Kidney tubule cell (primary cell): ENCODE data around the gene SLC12A4.
A peak's percentile ranks its signal among the peaks of the same experiment; 100 is the strongest.

Experiments
- DNase-seq: peaks from one replicate; pipeline ENCODE4 v3.0.0-alpha.2; 2018; ENCODE audit warnings: low spot score

The SLC12A4 gene

DNA sequence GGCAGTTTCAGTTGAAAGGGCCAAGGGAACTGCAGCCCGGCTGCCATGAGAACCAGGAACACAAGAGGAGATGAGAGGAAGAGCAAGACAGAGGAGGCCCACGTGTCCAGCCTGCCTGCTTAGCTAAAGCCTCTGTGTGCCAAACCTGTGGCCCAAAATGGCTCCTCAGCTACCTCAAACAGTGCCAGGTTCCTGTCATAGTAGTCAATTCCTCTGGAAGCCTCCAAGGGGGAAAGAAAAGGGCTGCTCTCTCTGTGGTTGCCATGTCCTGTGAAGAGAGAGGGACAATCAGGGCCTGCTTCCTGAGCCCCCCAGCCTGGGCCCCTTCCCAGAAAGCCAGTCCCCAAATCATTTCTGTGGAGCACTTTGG, 5.2 kb downstream of the SLC12A4 start:
- no peak for DNase-seq

DNA sequence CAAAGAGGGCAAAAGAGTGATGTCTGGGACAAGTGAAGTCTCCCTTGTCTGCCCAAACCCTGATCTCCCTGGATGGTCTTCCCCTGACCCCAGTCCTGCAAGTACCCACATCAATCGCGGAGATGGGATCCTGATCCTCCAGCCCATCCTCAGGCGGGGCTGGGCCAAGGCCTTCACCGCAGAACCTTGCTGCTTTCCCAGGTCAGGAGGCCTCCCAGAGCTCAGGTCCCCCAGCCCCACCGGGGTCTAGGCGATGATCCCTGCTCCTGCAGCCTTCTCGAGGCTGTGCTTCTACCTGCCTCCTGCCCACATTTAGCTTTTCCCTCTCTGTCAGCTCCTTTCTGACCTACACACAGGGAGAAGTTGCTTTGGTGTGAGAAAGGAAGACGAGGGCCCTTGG, 6.3 kb downstream of the SLC12A4 start:
- DNase-seq, result no peak

DNA sequence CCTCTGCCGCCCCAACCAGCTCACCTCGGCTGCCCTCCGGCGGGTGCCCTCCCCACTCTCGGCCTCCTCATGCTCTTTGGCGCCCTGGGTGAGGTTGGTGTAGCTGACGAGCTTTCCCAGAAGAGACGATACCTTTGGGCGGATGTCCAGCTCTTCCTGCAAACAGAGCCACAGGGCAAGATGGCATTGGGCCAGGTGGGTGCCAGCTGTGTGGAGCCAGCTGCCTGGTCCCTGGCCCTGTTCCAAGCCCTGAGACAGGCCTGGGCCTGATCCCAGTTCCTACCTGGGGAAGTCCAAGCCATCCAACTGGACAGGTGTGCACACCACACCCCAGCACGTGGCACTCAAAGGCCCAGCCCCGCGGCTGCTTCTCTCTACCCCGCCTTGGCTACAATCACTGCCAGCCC, 6.9 kb downstream of the SLC12A4 start:
- DNase-seq, result peak; percentile 61

DNA sequence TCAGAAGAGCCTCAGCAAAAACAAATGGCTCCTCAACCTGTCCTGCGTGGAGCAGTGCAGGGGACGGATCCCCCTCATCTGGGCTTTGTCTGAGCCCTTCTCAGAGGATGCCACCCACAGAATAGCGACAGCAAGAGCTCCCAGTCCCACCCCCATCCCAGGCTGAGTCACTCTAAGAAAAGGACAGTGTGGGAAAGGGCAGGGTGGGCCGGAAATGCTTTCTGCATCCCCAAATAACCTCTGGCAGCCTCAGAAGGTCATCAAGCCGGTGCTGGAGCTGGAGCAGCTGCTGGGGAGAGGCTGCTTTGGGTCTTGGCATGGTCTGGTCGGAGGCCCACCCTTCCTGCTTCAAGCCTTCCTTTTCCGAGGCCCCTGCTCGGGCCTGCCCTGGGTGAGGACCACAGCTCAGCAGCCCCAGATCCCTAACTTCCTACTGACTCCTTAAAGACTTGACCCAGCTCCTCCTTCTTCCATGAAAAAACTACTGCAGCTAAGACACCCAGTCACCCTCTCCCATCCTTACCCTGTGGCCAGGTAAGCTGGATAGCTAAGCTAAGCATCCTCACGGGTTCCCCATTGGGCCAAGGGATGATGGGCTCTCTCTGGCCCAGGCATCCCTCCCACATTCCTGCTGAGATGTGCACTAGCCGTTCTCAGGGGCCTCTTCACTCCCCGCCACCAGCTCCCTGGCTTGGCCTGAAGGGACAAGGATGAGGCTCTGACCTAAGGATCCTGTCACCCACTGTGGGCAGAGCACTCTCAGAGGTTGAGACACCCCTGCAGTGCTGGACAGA, 8.7 kb downstream of the SLC12A4 start:
- DNase-seq, result no peak

DNA sequence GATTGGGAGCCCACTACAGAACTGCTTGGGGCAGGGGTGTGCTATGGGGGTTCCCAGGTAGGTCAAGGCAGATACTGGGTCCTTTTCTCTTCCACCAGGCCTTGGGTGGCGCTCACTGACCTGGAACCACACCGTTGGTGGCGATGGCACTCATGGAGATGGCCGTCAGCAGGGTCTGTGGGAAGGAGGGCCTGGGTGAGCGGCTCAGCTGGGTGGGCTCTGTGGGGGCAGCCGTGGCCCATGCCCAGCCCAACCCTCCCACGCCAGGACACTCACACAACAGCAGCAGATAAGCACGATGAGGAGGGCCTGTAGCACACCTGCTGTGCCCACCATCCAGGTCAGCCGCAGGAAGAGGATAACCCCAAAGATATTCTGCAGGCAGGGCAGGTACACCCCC, 10.8 kb downstream of the SLC12A4 start:
- DNase-seq, result no peak

DNA sequence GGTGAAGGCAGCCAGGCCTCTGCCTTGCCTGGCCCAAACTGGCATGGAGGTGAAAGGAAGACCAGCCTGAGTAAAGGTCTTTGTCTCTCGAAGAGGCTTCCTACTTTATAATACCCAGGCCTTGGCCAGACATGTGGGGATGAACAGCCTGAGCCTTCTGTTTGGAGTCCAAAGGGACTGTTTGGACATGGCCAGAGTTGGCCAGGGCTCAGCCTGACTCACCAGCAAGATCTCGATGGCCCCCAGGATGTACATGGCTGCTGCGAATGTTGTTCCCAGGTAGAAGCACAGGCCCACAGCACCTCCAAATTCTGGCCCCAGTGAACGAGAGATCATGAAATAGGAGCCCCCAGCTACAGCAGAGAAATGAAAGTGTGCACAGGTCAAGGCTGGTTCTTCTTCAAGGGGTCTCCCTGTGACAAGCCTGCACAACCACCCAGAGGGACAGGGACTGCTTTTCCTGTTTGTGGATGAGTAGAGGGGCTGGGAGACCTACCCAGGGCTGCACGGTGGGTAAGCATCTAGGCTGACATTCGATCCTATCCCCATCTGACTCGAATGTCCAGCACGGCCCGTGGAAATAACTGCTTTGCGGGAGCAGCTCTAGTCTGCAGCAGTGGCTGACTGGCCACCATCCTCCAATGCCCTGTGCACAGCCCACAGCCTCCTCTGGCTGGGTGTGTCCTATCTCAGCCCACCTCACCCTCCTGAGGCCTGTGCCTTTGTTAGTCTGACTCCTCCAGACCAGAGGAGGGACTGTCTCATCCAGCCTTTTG, 13.8 kb downstream of the SLC12A4 start:
- no peak for DNase-seq

DNA sequence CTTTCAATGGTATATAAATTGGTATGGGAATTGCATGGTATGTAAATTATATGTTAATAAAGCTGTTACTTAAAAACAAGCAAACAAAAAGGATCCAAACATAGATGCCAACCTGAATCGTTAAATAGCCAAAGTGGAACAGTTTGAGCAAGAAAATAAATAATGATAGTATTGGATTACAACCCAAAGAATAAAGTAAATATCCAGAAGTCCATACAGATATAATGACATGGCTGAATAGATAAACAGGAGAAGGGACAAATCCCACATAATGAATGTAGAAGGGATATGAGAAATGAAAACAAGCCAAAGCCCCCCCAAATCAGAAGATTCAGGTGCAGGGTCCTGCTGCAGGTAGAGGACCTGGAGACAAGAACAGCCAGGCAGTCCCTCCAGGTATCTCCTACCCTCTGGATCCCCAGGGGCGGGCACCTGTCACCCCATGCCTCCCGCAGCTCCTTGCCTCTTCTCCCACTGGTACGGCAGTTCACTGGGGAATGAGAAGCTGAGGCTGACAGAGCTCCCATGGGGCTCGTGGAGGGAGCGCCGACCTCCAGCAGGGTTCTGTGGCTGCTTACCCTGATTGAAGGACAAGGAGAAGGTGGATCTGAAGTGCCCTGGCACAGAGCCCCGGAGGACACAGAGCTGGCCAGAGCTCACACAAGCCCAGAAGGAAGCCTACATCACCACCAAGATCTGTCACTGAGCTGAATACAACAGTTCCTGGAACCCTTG, 14.6 kb downstream of the SLC12A4 start:
- DNase-seq, result no peak

DNA sequence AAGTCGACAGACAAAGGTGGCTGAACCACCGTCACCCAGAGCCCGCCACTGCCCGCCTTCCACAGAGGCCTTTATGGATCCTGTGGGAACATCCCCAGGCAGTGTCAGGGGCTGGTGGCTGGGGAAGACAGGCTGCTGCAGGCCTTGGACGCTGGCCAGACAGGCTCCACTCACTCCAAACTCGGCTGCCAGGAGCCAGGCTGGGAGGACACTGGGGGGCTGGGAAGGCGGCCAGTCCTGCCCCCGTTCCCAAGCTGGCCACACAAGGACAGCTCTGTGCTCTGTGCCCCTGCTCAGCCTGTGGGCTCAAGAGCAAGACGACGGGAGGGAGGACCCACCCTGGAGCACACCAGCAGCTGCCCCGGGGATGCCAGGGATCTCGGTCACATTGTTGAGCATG, 17.0 kb downstream of the SLC12A4 start:
- DNase-seq, result no peak

DNA sequence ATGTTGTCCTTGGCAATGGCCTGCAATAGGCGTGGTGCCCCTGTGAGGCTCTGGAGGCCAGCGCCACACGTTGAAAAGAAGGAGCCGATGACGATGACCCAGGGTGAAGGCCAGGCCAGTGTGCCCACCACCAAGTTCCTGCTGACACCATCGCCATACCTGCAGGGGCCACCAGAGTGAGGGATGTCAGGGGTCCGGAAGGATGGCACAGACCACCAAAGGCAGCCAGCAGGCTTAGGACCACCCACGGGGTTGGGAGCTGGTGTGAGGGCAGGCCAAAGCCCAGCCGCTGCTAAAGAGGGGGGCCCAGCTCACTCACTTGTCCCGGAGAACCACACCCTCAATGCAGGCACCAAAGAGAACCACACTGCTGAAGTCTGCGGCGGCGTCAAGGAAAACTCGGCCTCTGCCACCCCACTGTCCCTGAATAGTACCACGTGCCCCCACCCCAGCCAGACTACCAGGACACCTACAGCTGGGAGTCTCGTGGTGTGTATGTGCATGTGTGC, 18.0 kb downstream of the SLC12A4 start:
- DNase-seq, result no peak

DNA sequence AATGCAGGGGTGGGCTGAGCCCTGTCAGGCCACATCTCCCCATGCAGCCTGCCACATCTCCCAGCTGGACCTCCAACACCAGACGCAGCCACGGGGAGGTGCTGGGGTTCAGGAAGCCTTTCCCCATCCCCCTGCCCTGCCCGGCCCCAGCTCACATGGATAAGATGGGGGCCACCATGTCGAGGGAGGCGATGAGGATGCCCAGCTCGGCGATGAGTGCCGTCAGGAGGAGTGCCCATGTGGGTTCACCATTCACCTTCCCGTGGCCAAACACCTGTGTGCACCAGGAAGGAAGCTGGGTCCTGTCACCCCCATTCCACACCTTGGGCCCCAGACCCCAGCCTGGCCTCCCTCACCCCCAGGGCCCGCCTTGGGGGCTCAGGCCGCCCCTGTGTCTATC, 18.8 kb downstream of the SLC12A4 start:
- no peak for DNase-seq

DNA sequence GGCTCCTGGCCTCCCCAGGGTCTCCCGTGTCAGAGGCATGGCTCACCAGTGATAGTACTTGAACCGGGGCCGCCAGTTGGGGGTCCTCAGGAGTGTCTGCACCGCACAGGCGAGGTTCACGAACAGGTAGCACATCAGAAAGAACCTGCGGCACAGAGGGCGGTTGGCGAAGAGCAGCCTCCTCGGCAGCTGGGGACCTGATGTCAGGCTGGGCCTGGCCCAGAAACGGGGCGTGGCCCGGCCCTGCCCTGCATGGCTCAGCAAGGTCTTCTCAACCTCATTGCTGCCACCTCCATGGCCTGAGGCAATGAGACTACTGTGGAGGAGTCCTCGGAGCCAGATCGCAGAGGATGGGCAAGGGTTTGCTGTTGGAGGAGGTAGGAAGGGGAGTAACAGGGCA, 20.4 kb downstream of the SLC12A4 start:
- DNase-seq, result no peak

DNA sequence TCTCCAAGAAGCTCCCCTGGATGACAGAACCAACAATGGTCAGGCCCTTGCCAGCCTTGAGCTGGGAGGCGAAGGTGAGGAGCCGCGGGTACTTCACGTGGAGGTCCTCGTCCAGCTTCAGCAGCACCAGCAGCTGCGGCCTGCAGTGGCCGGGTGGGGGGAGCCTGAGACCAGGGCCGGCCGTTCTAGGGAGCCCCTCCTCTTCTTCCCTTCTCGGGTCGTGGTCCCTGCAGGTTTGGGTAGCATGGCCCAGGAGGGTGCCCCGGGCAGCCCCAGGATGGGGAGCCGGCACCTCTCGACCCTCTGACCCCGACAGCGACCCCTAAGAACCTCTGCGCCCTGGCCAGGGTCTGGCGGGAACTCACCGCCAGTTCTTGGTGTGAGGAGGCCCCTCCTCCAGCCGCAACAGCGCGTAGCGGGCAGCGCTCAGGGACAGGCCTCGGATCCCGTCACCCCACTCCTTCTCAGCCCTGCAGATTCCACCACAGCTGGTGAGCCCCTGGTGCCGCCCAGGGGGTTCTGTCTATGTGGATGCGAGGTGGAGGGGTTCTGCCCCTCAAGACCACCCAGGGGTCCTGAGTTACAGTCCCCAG, 21.4 kb downstream of the SLC12A4 start:
- no peak for DNase-seq

DNA sequence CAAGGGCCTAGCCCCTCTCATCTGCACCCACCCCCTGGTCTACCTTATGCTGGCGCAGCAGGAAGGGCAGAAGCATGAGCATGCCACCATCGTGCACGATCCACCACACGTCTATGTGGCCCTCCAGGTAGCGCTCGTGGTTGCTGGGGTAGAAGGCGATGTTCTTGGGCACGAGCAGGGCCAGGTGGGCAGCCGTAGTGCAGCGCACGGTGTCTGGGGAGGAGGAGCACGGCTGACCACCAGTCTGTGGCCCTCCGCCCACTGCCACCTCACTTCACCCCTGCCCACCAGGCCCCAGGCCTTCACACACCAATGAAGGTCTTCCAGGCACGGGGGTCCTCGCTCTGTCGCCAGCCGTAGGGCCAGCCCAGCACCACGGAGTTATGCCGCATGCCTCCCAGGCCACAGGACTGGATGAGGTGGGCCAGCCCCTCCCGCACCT, 22.3 kb downstream of the SLC12A4 start:
- no peak for DNase-seq

DNA sequence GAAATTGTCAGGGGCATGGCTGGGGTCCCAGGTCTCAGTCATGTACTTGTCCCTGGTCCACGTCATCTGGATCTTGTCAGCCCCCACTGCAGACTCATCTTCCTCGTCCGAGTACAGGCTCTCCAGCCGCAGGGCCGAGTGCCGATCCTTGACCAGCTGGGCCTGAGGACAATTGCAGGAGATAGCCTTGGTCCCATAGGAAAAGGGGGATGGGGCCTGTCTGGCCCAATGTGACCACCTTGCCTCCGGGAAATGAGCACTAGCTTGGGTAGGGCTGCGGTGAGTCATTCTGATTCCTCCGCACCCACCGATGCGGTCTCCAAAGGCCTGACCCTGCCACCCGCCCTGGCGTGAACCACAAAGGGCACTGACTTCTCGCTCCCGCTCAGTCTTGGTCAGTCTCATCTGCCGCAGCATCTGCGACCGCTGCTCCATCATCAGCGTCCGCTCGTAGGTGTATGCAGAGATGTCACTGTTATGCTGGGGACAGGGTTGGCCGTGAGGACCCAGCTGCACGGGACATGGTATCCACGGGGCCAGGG, 23.0 kb downstream of the SLC12A4 start:
- DNase-seq, result no peak

DNA sequence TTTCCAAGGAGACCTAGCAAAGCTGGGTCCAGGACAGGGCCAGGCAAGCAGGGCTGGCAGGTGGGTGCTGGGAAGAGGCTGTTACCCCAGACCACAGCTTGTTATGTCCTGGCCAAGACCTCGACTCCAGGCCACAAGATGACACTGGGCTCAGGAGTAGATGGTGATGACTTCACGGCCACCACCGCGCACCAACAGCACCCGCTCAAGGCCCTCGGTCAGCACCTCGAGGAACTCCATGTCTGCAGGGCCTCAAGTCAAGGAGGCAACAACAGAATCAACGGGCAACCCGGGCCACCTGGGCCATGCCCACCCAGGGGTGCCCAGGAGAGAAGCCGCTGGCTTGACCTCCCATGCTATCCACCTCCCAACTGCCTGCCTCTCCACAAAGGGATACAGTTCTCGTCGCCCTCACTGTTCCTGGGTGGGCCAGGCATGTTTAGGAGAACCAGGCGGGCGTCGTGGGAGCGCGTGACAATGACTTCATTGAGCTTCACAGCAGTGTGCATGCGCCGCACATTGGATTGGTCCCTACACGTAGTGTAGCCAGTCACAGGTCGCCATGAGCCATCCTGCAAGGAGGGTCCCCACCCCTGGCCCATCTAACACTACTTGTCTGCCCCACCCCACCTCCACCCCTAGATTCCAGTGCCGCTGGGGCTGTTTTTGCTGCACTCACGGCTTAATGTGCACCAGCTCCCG, 23.6 kb downstream of the SLC12A4 start:
- DNase-seq, result no peak

DNA sequence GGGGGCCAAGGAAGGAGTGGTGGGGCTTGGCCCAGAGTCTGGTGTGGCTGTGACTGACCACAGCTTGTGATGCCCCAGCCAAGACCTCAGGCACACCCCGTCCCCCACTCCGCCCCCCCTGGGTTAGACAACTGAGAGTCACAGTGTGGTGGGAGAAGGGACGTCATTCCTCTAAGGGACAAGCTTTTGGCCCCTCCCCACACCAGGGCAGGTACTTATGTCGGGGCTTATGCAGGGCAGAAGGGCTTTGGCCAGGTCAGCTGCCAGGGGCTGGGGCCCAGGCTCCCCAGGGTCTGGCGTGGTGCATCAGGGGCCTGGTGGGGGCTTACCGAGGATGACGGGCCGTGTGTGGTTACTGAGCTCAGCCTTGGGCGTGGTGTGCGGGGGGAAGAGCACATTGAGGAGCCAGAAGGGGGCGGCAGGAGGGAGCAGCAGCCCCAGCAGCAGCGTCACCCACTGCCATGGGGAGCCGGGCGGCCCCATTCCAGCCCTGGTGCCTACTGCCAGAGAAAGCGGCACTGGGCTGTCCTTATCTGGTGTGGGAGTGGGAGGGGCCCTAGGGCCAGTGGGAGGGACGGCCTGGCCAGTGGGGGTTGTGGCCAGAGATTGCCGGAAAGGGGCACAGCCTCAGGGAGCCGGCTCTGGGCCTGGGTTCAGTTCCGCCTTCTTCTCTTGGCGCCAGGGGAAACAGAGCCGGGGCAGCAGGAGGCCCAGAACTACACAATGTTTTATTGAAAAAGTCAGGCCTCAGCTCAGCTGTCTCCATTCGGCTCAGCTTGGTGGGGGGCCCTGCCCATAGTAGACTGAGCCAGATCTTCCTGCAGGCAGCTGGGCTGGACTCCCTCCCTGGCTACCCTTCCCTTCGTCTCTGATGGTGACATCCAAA, 24.6 kb downstream of the SLC12A4 start, which contains the start of gene LCAT:
LCAT (minus strand) TSS at position 502 of the 886 bp plus-strand sequence; CDS start at position 483, 19 bp downstream.
- no peak for DNase-seq

DNA sequence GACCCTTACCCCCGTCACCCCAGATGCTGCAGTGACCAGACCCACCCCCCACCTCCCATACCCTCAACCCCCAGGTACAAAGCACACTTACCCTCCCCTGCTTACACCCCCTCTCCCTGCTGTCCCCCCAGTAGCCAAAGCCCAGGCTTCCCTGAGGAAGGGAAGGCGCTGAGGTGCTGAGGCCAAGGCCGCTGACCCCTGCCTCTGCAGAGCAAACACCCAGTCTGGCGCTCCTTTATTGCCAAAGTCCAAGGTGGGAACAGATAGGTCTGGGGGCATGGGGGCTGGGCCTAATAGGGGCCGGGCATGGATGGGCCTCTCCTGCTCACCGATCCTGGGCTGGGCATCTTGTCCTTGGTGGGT, 25.2 kb downstream of the SLC12A4 start:
- no peak for DNase-seq

DNA sequence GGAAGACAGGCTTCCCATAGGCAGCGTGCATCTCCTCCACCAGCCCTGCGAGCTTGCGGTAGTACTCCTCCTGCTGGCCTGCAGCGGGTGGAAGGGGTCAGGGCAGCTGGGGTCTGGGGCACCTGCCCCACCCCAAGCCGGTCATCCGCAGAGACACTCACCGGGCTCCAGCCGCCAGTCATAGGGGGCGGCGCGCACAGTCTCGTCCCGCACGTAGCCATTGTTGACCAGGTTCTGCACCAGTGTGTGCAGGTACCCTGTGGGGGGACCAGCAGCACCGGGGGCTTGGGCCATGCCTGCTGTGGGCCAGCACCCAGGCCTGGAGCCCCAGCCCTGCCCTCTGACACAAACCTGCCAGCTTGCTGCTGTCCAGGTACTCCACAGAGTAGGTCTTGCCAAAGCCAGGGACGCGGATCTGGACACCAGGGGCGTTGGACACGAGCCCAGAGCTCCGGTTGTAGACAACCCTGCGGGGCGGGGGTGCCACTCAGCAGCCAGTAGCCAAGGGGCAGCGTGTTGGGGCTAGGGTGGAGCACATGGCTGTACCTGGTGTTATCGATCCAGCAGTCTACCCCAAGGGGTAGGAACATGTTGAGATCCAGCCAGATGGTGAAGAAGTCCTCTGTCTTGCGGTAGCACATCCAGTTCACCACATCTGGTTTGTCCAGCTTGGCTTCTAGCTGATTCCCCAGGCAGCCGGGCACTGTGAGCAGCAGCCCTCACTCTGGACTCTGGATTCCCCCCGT, 25.8 kb downstream of the SLC12A4 start:
- no peak for DNase-seq

DNA sequence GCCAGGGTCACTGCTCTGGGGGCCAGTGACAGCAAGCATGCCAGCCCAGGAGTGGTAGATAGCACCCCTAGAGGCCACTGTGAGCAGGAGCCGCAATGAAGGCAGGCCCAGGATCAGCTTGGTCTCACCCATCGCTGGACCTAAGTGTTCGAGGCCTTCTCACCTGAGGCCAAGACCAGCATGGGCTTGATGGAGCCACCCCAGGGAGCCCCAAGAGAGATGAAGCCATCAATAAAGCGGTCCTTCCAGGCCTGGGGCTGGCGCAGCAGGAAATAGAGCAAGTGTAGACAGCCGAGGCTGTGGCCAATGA, 26.3 kb downstream of the SLC12A4 start:
- peak; percentile 43 for DNase-seq
